ENCODE measurements around the gene AAMDC. TPM values are rescaled to one million over a fixed set of nuclear protein-coding genes. Genes with fewer than 3 reads are reported as not detected.

Gene AAMDC
- total RNA-seq, 1 experiment from 2014 or later, result 11.7 TPM

DNA sequence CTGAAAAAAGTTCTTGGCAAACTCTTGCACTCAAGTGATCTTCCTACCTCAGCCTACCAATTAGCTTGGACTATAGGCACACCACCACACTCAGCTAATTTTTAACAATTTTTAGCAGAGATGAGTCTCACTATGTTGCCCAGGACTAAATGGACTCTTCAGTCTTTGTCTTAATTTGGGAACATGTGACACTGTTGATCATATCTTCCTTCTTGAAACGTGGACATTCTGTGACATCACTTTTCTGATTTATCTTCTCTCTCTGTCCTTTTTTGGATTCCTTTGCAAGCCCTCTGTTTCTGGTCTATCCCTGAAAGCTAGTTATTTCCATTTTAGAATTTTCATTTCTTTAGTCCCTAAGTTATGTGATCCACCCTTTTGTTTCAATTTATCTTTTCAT, 42.4 kb upstream of the AAMDC start:
- CTCF ChIA-PET, result no interaction called here
- TF ChIP-seq, protein P1, sequence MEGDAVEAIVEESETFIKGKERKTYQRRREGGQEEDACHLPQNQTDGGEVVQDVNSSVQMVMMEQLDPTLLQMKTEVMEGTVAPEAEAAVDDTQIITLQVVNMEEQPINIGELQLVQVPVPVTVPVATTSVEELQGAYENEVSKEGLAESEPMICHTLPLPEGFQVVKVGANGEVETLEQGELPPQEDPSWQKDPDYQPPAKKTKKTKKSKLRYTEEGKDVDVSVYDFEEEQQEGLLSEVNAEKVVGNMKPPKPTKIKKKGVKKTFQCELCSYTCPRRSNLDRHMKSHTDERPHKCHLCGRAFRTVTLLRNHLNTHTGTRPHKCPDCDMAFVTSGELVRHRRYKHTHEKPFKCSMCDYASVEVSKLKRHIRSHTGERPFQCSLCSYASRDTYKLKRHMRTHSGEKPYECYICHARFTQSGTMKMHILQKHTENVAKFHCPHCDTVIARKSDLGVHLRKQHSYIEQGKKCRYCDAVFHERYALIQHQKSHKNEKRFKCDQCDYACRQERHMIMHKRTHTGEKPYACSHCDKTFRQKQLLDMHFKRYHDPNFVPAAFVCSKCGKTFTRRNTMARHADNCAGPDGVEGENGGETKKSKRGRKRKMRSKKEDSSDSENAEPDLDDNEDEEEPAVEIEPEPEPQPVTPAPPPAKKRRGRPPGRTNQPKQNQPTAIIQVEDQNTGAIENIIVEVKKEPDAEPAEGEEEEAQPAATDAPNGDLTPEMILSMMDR (IDR thresholded peaks at IDR 0.05; ENCODE audit: unreplicated experiment), result no peak
- intact Hi-C loops (cut with micrococcal nuclease; ENCODE audit: unreplicated experiment), result loop anchor here (5.0 kb wide), 1 partner anchor 269 kb away; no protein-coding TSS in a partner anchor

DNA sequence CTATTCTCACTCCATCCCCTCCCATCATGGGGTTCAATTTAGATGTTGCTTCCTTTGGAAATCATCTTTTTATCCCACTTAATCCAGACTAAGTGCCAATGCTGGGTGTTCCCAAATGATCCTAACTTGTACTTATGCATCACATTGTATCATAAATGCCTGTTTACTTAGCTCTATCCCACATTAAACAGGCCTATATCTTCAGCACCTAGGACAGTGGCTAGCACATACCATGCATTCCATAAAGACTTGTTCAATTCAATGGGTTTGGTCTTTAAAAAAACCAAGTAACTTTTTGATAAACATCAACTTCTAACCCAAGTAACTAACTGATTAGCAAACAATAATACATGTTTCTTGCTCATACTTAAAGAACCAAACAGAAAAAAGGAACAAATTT, 41.0 kb upstream of the AAMDC start:
- H3K4me1 Mint-ChIP-seq (ENCODE audit: low read depth, unreplicated experiment), result no peaks in the 10 kb centered on the region
- CTCF ChIA-PET, result no interaction called here
- no peaks in the 10 kb centered on the region for H3K9me3 Mint-ChIP-seq (ENCODE audit: low read depth, unreplicated experiment)
- no TSS peak for BruUV-seq (replicated peaks)
- no peaks in the 10 kb centered on the region for H3K27me3 Mint-ChIP-seq (ENCODE audit: unreplicated experiment)
- intact Hi-C loops (cut with micrococcal nuclease; ENCODE audit: unreplicated experiment), result loop anchor here (5.0 kb wide), 1 partner anchor 267 kb away; no protein-coding TSS in a partner anchor
- no peak for DNase-seq
- TF ChIP-seq, protein P1 (IDR thresholded peaks at IDR 0.05; ENCODE audit: unreplicated experiment), result no peak
- no peak overlapping the region for H3K4me3 Mint-ChIP-seq (ENCODE audit: low read depth, unreplicated experiment)
- peaks cover 6% of the 10 kb centered on the region for H3K36me3 Mint-ChIP-seq (ENCODE audit: insufficient read depth, unreplicated experiment)
- no peak overlapping the region for H3K27ac Mint-ChIP-seq (ENCODE audit: unreplicated experiment)

More for the DNA sequence above, 42.4 kb upstream of the AAMDC start:
- no peaks in the 10 kb centered on the region for H3K9me3 Mint-ChIP-seq (ENCODE audit: low read depth, unreplicated experiment)
- no peaks in the 10 kb centered on the region for H3K27me3 Mint-ChIP-seq (ENCODE audit: unreplicated experiment)
- no peak overlapping the region for H3K27ac Mint-ChIP-seq (ENCODE audit: unreplicated experiment)
- DNase-seq, result no peak
- no peak overlapping the region for H3K4me3 Mint-ChIP-seq (ENCODE audit: low read depth, unreplicated experiment)
- peaks cover 6% of the 10 kb centered on the region for H3K36me3 Mint-ChIP-seq (ENCODE audit: insufficient read depth, unreplicated experiment)
- BruUV-seq (replicated peaks), result no TSS peak
- H3K4me1 Mint-ChIP-seq (ENCODE audit: low read depth, unreplicated experiment), result no peaks in the 10 kb centered on the region

DNA sequence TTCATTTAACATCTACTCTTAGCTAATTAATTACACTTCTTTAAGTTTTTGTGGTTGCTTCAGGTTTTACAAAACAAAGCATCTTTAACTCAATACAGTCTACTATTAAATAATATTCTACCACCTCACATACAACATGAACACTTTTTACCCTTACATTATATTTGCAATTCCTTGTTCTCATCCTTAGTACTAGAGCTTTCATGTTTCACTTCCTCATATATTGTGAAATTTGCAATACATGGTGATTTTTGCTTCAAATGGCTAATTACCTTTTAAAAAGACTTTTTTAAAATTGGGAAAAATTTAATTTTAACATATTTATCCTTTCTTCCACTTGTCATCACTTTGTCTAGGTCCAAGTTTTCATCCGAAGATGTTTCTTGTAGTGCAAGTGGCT, 37.9 kb upstream of the AAMDC start:
- H3K27ac Mint-ChIP-seq (ENCODE audit: unreplicated experiment), result no peak overlapping the region
- intact Hi-C loops (cut with micrococcal nuclease; ENCODE audit: unreplicated experiment), result no loop called here
- no peak for DNase-seq
- H3K36me3 Mint-ChIP-seq (ENCODE audit: insufficient read depth, unreplicated experiment), result peaks cover 6% of the 10 kb centered on the region
- peaks cover 9% of the 10 kb centered on the region for H3K4me1 Mint-ChIP-seq (ENCODE audit: low read depth, unreplicated experiment)
- no peaks in the 10 kb centered on the region for H3K9me3 Mint-ChIP-seq (ENCODE audit: low read depth, unreplicated experiment)
- H3K4me3 Mint-ChIP-seq (ENCODE audit: low read depth, unreplicated experiment), result no peak overlapping the region
- CTCF ChIA-PET, result no interaction called here
- no TSS peak for BruUV-seq (replicated peaks)
- TF ChIP-seq, protein P1 (IDR thresholded peaks at IDR 0.05; ENCODE audit: unreplicated experiment), result no peak
- no peaks in the 10 kb centered on the region for H3K27me3 Mint-ChIP-seq (ENCODE audit: unreplicated experiment)

DNA sequence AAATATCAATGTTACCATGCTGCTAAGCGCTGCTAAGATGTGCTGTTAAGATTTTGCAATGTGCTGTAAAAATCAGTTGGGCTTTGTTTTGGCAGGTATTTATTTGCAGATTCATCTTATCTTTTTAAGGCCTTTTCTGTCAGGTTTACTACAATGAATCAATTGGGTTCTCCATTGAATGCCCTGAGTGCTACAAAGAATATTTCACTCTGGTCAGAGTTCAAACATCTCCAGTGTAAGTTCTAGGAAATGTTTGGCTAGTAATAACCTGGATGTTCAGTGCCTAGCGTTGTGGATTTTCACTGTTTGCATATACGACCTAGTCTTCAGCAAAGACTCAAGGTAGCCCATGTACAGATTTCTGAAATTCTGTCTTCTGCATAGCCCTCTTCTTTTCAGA, 36.4 kb upstream of the AAMDC start:
- Mint-ChIP-seq H3K27me3 (ENCODE audit: unreplicated experiment) (no peaks in the 10 kb centered on the region), H3K4me3 (ENCODE audit: low read depth, unreplicated experiment) (no peak overlapping the region), H3K36me3 (ENCODE audit: insufficient read depth, unreplicated experiment) (peaks cover 6% of the 10 kb centered on the region), H3K4me1 (ENCODE audit: low read depth, unreplicated experiment) (peaks cover 9% of the 10 kb centered on the region), H3K27ac (ENCODE audit: unreplicated experiment) (no peak overlapping the region), H3K9me3 (ENCODE audit: low read depth, unreplicated experiment) (no peaks in the 10 kb centered on the region)
- TF ChIP-seq, protein P1 (IDR thresholded peaks at IDR 0.05; ENCODE audit: unreplicated experiment), result no peak
- intact Hi-C loops (cut with micrococcal nuclease; ENCODE audit: unreplicated experiment), result no loop called here
- CTCF ChIA-PET, result interaction anchor here (1.0 kb wide), 1 partner anchor 11 kb away, joined by 3 read pairs; no protein-coding TSS in a partner anchor
- BruUV-seq (replicated peaks), result no TSS peak
- DNase-seq, result no peak
